ENCODE measurements around the gene PRR18.

GRCh38 chr6:166257911-166258318 lies 50.3 kb downstream of the PRR18 start:
- TF ChIP-seq CEBPB (IDR thresholded peaks at IDR 0.05; ENCODE audit: low read depth, low read length) (no peak), TAF7 (optimal IDR thresholded peaks at IDR 0.05; ENCODE audit: borderline replicate concordance, low read depth, low read length) (no peak), EZH2 (IDR thresholded peaks at IDR 0.05; ENCODE audit: low read depth, low read length, severe bottlenecking) (no peak), KDM5A (IDR thresholded peaks at IDR 0.05; ENCODE audit: low read length) (no peak), ASH2L (IDR thresholded peaks at IDR 0.05; ENCODE audit: low read length) (no peak), CREB1 (IDR thresholded peaks at IDR 0.05) (no peak), RAD21 (IDR thresholded peaks at IDR 0.05 in 1 of 2, conservative IDR thresholded peaks at IDR 0.05 in 1 of 2; ENCODE audit: low read depth in 2 of 2, low read length in 2 of 2) (no peak), EP300 (IDR thresholded peaks at IDR 0.05; ENCODE audit: borderline replicate concordance in 1 of 2, low read depth in 2 of 2, low read length in 2 of 2) (no peak), CTCF (IDR thresholded peaks at IDR 0.05; ENCODE audit: control extremely low read depth in 1 of 3, insufficient read depth in 1 of 3, low read depth in 1 of 3, low read length in 3 of 3) (no peak)

Data from H1 (cell line).